Hematopoietic multipotent progenitor cell treated with erythropoietin and hydrocortisone succinate and interleukin-3 and kit ligand, for 8 days (in vitro differentiated cells): Measurements from ENCODE around the gene SPATA21.
A peak's percentile ranks its signal among the peaks of the same experiment; 100 is the strongest.

ENCODE experiments used
- DNase-seq: peaks from one replicate; pipeline ENCODE4 v3.0.0-alpha.2; 2015

The SPATA21 gene

DNA sequence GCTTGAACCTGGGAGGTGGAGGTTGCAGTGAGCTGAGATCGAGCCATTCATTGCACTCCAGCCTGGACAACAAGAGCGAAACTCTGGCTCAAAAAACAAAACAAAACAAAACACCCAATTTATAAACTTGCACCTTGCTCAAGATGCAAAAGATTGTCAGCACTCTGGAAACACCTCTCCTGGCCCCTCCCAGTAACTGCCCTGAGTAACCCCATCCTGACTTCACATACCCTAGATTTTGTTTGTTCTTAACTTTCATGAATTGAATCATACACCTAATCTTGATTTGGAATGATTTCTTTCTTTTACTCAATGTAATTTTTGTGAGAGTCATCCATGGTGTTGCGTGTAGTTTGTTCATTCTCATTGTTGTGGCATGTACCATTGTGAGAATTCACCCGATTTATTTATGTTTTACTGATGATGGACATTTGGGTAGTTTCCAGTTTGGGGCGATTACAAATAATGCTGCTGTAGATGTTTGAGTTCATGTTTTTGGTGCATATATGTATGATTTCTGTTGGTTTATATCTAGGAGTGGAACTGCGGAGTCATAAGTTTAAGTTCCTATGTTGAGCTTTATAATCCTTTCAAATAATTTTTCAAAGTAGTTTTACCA lies 13.7 kb upstream of the SPATA21 start:
- DNase-seq, result no peak

DNA sequence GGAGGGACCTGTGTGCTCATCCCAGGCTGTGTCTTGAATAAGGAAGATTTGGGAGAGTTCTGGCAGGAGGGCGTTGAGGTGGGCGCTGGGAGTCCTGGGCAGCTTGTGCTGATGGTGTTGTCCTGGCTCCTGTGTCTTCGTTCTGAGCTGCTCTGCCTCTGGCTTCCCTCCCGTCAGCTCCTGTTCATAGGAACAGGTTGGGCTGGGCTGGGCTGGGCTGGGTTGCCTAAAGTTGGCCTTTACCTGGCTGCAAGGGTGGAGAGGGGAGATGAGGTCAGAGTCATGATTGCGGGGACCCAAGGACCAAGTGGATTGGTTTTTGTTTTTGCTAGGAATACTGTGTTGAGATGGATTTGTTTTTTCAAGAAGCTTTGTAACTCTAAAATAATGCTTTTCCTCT lies 12.4 kb upstream of the SPATA21 start:
- DNase-seq, result no peak

DNA sequence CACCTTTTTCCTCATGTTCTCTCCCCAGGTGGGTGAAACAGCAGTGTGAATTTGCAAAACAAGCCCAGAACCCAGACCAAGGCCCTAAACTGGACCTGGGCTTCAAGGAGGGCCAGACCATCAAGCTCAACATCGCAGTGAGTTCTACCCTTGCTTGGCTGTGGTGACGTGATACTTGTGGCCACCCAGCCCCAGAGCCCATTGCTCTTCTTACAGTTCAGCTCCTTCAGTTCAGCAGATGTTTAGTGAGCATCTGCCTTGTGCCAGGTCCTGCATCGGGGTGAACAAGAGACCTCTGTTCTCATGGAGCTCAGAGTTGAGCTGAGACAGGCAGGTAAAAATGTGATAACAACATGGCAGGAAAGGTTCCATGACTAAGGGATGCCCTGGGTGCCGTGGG lies 11.8 kb upstream of the SPATA21 start:
- no peak for DNase-seq

DNA sequence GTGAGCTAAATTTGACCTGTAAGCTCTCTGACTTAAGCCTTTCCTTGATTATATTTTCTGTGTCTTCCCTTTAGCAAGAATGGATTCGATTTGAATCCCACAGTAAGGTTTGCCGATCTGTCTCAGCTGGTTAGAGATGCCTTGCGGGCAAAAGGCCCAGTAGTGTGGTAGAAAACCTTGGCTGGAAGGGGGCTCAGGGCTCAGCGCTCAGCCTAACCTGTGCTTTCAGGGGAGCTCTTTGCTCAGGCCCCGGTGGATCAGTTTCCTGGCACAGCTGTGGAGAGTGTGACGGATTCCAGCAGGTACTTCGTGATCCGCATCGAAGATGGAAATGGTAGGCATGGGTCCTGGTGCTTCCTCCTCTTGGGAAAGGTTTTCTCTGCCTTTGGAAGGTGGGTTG lies 10.4 kb upstream of the SPATA21 start:
- no peak for DNase-seq

DNA sequence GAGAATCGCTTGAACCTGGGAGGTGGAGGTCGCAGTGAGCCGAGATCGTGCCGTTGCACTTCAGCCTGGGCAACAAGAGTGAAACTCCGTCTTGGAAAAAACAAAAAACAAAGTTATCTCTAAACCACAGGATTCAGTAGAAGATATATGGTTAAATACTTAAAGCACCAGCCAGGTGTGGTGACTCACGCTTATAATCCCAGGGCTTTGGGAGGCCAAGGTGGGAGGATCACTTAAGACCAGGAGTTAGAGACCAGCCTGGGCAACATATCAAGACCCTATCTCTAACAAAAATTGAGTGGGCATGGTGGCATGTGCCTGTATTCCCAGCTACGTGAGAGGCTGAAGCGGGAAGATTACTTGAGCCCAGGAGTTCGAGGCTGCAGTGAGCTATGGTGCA lies 8.9 kb upstream of the SPATA21 start:
- no peak for DNase-seq

DNA sequence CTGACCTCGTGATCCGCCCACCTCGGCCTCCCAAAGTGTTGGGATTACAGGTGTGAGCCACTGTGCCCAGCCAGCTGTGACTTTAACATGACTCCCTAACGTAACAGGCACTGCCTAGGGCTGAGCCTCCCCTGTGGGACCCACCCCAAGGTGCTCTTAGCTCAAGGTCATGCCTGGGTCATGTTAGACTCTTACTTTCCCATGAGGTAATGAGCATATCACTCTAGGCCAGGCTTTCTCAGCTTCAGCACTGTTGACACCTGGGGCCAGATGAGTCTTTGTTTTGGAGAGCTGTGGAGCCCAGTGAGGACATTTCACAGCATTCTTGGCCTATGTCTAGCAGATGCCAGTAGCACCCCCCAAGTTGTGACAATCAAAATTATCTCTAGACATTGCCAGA lies 7.8 kb upstream of the SPATA21 start:
- no peak for DNase-seq

DNA sequence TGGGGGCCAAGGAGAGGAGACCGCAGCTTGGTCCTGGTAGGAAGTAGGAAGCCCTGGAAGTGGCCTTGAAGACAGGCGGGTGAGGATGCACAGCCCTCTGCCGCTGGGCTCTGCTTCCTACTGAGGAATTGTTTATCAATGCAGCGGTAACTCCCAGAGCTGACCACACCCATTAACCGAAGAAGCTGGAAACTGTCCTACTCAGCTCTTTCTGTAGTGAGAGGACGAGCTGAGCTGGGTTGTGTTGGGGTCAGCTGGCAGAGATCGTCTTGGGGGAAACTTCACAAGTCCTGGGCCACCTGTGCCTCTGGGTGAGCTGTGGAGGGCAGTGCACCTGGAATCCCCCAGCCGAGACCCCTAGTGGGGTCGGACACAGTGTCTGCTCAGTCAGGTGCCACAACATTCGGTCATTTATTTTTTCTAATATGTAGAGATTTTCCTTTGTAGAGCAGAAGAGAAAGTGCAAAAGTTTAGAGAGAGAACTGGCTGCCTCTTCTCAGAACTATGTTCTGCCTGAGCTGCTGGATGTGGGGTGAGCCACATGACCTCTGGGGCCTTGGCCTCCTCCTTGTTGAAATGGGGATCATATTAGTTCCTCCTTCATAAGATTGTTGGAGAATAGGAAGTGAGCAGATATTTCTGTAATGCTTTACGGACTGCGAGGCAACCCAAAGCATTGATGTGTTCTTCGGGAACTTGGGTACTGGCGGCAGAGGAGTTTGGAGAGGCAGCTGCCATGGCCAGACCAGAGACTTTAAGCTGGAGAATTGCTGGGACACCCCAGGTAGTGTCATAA lies 6.9 kb upstream of the SPATA21 start:
- DNase-seq, result peak; percentile 84

DNA sequence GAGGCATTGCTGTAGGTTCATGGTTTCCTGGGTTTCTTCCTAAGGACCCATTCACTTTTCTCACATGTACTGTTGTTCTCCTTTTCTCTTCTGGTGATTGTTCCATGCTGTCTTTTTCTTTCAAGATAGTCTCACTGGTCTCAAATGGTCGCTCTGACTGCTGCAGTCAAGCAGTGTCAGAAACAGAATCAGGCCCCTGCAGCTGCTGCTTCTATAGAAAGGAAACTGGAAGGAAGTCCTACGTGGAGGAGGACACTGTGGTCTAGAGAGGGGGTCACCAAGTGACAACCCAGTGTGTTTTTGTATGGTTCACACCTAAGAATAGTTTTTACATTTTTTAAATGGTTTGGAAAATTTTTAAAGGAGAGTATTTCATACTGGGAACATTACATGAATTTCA lies 5.7 kb upstream of the SPATA21 start:
- DNase-seq, result no peak

DNA sequence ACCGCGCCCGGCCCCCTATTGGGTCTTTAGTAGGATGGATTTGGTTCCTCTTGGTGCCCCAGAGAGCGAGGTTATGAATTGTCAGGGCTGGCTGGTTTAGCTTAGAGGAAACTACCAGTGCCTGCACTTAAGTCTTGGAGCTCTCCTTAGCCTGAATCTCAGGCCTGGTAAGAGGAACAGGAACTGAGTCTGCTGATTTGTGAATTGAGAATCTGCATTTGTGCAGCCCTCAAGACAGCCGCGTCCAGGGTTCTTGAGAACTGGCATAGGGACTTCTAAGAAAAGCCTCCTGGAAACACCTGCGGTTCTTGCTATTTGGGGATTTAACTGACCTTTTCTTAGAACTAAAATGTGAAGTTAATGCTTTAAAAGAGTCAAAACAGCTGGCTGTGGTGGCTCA lies 5.0 kb upstream of the SPATA21 start:
- DNase-seq, result peak; percentile 16

DNA sequence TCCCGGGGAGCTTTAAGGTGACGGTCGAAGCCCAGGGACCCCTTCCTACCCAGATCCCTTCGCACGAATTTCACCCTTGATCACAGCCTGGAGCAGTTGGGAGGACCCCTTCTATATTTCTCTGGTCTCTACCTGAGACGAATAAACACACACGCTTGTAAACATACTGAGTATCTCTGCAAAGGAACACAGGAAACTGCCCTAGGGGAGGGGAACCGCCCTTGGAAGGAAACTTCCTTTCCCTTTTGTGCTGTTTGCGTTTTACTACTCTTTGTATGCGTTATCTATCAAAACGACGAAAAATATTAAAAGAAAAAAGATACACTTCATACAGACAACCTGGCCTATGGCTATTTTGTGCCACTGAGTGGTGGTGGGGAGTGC lies 4.0 kb upstream of the SPATA21 start:
- DNase-seq, result peak; percentile 48

DNA sequence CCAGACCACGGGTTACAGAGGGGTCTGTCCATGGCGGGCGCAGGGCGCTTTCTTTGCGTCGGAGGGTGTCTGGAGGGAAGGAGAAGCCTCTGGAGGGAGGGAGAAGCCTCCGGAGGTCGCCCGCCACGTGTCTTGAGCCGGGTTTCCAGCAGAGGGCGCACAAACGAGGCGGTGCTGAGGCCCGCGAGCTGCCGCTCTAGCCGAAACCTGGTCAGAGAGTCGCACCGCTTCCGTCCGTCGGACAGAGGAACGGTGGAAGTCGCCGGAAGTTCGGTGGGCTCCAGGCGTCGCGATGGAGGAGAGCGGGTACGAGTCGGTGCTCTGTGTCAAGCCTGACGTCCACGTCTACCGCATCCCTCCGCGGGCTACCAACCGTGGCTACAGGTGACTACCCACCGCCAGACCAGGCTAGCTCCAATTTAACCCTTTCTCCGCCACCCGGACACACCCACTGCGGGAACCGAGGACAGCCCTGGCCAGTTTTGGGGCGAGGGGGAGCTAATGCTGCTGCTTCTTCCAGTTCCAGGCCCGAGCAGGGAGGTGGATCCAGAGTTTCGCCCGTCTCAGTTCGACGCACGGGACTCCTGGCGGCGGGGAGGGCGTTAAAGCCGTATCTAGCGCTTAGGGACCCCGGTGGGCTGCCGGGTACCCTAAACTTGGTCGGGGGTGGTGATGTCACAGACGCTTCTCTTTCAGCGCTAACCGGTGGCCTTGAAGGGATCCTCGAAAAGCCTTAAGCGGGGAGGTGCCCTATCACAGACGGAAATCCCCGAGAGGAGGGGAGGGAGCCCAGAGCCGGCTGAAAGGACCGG lies 3.5 kb upstream of the SPATA21 start, which contains the start of gene NECAP2:
NECAP2 (plus strand) TSS at position 255 of the 812 bp plus-strand sequence; CDS start at position 293, 38 bp downstream.
- peak; percentile 91 for DNase-seq

DNA sequence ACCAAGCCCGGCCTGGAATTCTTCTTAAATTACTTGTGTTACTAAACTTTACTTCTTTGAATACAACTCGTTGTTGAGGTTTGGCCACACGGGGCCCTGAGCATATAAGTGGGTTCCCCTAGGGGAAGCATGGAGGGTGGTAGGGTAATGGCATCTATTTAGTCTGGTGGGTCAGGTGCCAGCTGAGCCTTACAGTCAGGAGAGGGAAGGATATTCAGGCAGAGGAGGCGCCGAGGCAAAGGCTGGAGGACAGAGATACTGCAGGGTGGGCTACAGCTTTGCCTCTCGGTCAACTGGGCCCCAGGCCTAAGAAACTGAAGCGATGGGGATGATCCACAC lies 2.9 kb upstream of the SPATA21 start:
- DNase-seq, result no peak

DNA sequence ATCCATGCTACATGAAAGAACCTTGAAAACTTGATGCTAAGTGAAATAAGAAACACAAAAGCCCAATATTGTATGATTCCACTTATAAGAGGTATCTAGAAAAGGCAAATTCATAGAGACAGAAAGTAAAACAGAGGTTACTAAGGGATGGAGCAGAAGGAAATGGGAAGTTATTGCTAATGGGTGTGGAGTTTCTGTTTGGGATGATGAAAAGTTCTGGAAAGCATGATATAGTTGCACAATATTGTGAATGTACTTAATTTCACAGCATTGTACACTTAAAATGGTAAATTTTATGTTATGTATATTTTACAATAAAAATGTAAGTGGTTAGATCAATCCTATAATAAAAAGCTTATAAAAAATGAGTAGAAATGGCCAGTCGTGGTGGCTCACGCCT lies 1.7 kb upstream of the SPATA21 start:
- no peak for DNase-seq

DNA sequence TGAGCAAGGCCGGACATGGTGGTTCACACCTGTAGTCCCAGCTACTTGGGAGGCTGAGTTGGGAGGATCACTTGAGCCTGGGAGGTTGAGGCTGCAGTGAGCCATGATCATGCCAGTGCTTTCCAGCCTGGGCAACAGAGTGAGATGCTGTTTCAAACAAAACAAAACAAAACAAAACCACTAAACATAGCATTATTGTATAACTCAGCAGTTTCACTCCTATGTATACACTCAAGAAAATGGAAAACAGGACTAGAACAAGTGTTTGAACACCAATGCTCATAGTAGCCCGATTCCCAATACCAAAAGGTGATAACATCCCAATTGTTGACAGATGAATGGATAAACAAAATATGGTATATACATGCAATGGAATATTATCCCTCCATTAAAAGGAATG lies 1.3 kb upstream of the SPATA21 start:
- DNase-seq, result no peak

DNA sequence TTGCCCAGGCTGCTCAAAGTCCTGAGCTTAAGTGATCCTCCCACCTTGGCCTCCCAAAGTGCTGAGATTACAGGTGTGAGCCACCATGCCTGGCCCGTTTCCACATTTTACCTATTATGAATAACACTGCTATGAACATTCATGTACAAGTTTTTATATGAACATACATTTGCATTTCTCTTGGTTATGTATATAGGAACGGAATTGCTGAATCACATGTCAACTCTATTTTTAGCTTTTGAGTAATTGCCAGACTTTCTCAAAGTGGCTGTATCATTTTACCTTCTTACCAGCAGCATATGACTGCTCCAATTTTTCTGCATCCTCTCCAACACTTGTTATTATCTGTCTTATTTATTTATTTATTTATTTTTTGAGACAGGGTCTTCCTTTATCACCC lies 2.7 kb downstream of the SPATA21 start:
- no peak for DNase-seq

DNA sequence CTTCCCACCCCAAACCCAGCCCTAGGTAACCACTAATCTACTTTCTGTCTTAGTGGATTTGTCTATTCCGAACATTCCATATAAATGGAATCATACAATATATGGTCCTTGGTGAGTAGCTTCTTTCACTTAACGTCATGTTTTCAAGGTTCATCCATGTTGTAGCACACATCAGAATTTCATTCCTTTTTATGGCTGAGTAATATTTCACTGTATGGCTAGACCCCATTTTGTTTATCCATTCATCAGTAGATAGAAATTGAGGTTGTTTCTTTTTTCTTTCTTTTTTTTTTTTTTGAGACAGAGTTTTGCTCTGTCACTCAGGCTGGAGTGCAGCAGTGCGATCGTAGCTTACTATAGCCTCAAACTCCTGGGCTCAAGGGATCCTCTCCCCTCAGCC lies 3.2 kb downstream of the SPATA21 start:
- no peak for DNase-seq

DNA sequence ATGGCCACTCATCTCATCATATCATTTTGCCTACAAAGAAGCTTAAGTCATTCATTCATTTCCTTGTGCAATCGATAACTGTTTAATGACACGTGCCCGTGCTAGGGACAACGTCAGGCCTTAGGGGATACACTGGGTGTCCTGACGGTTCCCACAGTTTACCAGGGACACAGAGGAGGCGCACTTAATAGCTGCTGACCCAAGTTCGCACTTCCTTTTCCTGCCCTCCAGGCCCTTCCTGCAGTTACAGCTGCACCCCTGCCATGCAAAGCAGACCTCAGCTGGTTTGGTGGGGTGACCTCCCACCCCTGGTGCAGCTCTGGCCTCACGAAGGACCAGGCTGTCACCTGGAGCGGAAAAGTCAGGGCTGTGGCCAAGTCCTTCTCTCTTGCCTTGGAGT lies 4.2 kb downstream of the SPATA21 start:
- DNase-seq, result no peak

DNA sequence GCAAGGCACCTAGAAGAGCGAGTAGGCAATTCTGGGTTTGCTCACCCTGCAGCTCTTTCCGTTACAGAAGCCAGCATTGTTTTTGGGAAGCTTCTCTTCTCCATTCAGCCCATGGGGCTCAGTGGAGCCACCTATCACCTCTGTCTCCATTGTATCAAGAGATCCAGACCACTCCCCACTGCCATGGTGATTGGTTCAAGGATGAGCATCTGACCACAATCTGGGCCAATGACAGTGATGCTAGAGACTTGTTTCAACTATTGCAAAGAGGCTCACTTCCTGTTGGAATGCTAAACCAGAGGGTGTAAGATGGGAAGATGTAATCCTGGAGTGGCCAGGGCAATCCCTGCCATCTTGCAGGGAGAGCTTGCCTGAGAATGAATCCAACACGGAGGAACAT lies 6.6 kb downstream of the SPATA21 start:
- no peak for DNase-seq

DNA sequence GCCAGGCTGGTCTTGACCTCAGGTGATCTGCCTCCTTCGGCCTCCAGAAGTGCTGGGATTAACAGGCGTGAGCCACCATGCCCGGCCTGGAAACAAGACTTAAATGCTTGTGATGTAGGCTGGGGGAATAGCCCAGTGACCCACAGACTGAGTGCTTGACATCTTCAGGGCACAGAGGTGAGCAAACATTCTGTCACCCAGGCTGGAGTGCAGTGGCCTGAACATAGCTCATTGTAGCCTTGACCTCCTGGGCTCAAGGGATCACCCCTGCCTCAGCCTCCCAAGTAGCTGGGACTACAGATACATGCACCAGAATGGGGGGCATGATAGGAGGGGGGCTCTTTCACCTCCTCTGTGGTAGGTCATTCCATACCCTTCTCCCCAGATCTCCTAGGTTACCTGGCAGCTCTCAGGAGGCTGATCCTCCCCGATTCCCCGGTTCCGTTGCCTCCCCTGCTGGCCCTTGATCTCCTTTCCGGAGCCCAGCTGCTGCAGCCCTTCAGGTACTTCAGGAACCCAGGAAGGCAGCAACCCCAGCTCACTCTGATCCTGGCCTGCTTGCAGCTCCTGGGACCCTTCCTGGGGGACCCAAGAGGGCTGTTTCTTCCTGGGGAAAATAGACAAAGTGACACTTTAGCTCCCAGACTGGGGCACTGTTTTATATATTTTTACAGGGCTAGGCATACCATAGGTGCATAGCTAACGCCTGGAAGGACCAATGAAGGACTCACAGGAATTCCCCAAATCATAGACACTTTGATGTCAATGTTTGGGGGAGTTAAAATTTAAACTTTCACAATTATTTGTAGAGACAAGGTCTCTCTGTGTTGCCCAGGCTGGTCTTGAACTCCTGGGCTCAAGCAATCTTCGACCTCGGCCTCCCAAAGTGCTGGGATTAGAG lies 11.8 kb downstream of the SPATA21 start:
- DNase-seq, result no peak

DNA sequence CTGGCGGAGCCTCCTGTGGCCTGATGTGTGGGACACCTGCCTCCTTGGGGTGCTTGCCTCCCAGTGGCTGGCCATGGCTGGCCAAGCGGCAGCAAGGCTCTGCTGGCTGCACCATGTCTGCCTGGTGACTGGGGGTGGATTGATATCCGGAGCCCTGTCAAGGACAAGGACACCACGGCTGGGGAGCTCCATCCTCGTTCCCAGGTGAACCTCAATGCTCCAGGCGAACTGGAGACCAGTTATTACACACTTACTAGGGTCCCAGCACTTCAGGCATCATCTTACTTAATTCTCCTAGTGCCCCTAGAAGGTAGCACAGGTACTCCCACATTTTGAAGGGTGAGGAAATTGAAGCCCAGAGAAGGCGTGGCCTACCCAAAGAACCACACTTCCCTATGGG lies 15.2 kb downstream of the SPATA21 start:
- no peak for DNase-seq

DNA sequence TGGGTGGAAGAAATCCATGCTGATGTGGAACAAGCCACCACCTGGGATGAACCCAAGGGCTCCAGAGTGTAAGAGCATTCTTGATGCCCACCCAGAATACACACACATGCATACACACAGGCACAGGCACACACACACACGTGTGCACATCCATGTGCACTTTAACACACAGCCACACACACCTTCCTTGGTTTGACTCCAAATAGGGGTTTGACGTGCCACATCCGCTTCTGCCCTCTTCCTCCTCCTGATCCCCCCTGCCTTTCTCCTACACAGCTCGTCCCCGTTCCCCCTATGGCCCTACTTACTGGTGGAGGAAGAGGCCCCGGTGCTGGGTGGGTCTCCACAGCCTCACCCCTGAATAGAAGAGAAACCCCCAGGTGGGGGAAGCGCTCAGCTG lies 16.0 kb downstream of the SPATA21 start:
- DNase-seq, result no peak

DNA sequence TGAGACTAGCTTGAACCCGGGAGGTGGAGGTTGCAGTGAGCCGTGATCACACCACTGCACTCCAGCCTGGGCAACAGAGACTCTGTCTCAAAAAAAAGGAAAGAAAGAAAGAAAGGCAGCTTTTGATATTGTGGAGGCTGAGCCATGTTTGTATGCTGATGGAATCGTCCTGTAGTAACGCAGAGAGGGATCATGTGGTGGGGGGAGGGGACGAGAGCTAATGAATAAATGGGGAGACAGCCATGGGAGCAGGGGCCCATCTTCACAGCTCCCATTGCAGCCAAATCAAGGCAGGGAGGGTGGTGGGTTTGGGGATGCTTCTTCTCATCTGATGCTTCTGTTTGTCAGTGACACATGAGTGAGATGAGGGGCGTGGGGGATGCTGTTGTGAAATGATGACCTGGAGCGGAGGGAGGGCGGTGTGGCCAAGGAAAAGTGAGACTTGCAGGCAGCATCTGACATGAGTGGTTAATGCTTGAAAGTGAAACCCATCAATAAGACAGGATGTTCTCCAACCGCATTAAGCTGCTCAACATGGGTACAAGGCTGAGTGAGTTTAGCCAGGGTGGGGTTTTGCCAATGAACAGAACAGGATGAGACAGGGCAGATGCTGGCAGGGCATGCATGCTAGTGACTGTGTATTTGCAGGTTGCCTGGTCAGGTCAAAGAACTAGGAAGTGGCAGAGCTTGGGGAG lies 16.7 kb downstream of the SPATA21 start:
- DNase-seq, result no peak
